Dendritic cell treated with granulocyte-macrophage colony-stimulating factor and Interleukin-4, amounts not matched to agents 40 ng/mL and 50 ng/mL, for 4 days (primary cell): ENCODE results near the gene C16orf95.
"Not testable (repeated sequence)": the region's sequence is repeated elsewhere in the genome, so short reads cannot be mapped to it uniquely, and the experiment has no call there.

Source experiments
- H3K27ac Mint-ChIP-seq: one replicate; pipeline ENCODE4 v1.8.0; 2022; ENCODE audit warnings: mild to moderate bottlenecking, mixed read lengths
- H3K27me3 Mint-ChIP-seq: one replicate; pipeline ENCODE4 v1.8.0; 2022; ENCODE audit warnings: mild to moderate bottlenecking, mixed read lengths
- H3K36me3 Mint-ChIP-seq: one replicate; pipeline ENCODE4 v1.8.0; 2022; ENCODE audit warnings: low read depth, mixed read lengths
- H3K4me1 Mint-ChIP-seq: one replicate; pipeline ENCODE4 v1.8.0; 2022; ENCODE audit warnings: low read depth, mixed read lengths
- H3K4me3 Mint-ChIP-seq: one replicate; pipeline ENCODE4 v1.8.0; 2022; ENCODE audit warnings: mild to moderate bottlenecking, moderate library complexity, mixed read lengths
- H3K9me3 Mint-ChIP-seq: one replicate; pipeline ENCODE4 v1.8.0; 2022; ENCODE audit warnings: mixed read lengths
- intact Hi-C: fragments of 100-400 bp; cut with micrococcal nuclease; formaldehyde crosslinking; loops from one replicate; pipeline ENCODE4 v1.15.0; 2022

C16orf95 gene

DNA sequence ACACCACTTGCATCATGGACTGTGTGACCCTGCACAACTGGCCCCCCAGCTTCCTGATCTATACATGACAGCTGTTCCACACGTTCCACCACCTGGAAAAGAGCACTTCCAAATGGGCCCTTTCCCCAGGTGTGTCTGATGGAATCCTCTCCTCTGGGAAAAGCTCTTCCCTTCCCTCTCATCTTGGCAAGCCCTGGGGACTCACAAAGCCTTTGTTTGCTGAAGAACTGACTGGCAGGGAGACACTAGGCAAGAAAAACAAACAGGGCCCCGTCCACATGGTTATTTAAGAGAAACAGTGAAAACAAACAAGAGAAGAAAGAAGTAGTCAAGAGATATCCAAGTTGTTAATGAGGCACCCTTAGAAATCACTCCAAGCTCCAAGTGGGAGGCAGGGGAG is 52.6 kb downstream of the C16orf95 start:
- intact Hi-C loops, result no loop called here
- Mint-ChIP-seq H3K4me1 (no peaks in the 10 kb centered on the region), H3K9me3 (peaks cover 8% of the 10 kb centered on the region), H3K27me3 (peaks cover 3% of the 10 kb centered on the region), H3K36me3 (no peaks in the 10 kb centered on the region), H3K27ac (no peak overlapping the region), H3K4me3 (no peak overlapping the region)

DNA sequence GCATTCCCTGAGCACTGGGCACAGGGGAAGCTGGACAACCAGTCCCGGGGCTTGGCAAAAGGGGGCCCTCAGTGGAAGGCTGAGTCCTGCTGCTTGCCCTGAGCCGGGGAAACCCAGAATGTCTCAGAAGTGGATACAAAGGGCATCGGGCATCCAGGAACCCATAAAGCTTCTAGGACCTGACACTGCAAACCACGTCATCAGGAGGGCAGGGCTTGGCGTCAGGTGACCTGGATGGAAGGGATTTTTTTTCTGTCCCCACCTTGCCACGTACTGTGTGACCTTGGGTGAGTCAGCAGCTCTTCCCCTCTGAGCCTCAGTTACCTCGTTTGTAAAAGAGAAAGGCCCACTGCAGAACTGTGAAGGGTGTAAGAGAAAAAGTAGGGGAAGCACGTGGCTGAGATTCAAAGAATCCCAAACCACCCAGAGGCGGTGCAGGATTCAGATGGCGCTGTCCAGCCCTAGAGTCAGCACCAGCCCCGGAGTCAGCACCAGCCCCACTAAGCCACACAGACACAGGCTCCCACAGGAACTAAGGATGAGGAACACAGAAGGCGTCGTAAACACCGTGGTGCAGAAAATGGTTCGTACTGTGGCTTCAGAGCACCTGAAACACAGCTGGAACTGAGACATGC is 53.7 kb downstream of the C16orf95 start:
- H3K27me3 Mint-ChIP-seq, result peaks cover 3% of the 10 kb centered on the region
- no peak overlapping the region for H3K4me3 Mint-ChIP-seq
- peaks cover 8% of the 10 kb centered on the region for H3K9me3 Mint-ChIP-seq
- no peaks in the 10 kb centered on the region for H3K4me1 Mint-ChIP-seq
- H3K36me3 Mint-ChIP-seq, result no peaks in the 10 kb centered on the region
- intact Hi-C loops, result no loop called here
- H3K27ac Mint-ChIP-seq, result no peak overlapping the region

DNA sequence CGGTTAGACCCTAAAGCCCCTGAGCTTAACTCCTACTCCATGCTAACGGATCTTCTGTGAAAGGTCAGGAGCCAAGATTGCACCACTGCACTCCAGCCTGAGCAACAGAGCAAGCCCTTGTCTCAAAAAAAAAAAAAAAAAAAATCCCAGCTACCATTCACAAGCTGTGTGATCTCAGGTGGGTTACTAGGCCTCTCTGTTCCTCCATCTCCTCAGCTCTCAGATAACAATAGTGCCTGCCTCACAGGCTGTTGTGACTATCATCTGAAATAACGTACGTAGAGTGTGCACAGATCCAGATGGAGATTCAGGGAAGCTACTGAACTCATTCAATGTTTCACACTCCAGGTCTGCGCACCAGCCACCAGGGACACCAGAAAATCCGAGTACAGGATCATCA is 57.8 kb downstream of the C16orf95 start:
- peaks cover 5% of the 10 kb centered on the region for H3K27me3 Mint-ChIP-seq
- peaks cover 8% of the 10 kb centered on the region for H3K9me3 Mint-ChIP-seq
- H3K4me1 Mint-ChIP-seq, result no peaks in the 10 kb centered on the region
- H3K27ac Mint-ChIP-seq, result no peak overlapping the region
- no peak overlapping the region for H3K4me3 Mint-ChIP-seq
- no peaks in the 10 kb centered on the region for H3K36me3 Mint-ChIP-seq
- intact Hi-C loops, result no loop called here

DNA sequence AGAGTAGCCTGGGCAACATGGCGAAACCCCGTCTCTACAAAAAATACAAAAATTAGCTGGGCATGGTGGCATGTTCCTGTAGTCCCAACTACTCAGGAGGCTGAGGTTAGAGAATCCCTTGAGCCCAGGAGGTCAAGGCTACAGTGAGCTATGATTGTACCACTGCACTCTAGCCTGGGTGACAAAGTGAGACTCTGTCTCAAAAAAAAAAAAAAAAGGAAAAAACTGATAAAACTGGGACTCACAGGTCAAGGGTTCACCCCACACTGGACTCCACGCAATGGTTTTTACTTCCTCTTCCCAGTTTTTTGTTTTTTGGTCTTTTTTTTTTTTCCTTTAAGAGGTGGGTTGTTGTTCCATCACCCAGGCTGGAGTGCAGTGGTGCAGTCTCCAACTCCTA is 58.5 kb downstream of the C16orf95 start:
- H3K4me1 Mint-ChIP-seq, H3K4me3 Mint-ChIP-seq, H3K27me3 Mint-ChIP-seq, H3K36me3 Mint-ChIP-seq, H3K27ac Mint-ChIP-seq, intact Hi-C loops, H3K9me3 Mint-ChIP-seq: not testable (repeated sequence)

DNA sequence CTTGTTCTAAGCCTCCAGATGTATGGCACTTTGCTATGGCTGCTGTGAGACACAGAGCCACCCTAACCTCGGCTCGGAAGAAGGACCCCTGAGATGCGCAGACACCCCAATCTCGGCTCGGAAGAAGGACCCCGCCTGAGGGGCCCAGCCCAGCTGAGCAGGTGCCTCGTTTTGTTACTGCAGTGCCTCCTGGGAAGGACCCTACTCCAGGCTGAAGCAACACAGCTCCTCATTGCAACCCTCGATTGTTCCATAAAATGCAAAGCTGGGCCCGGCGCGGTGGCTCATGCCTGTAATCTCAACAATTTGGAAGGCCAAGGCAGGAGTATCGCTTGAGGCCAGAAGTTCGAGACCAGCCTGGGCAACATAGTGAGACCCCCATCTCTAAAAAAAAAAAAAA is 61.3 kb downstream of the C16orf95 start:
- intact Hi-C loops, result no loop called here
- Mint-ChIP-seq H3K4me1 (no peaks in the 10 kb centered on the region), H3K27ac (no peak overlapping the region), H3K27me3 (peaks cover 2% of the 10 kb centered on the region), H3K4me3 (no peak overlapping the region), H3K9me3 (peaks cover 5% of the 10 kb centered on the region), H3K36me3 (no peaks in the 10 kb centered on the region)

DNA sequence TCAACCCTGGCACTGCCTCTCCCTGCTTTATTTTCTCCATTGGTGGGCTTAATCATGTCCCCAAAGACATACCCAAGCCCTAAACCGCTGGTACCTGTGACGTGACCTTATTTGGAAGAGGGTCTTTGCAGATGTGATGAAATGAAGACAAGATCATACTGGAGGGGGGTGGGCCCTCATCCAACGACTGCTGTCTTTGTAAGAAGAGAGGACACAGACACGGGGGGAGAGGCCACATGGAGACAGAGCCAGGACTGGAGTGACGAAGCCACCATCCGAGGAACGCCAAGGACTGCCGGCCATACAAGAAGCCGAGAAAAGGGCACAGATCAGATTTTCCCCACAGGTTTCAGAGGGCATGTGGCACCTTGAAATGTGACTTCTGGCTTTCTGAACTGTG is 62.5 kb downstream of the C16orf95 start:
- Mint-ChIP-seq H3K27ac (no peak overlapping the region), H3K4me1 (no peaks in the 10 kb centered on the region), H3K4me3 (no peak overlapping the region), H3K36me3 (no peaks in the 10 kb centered on the region), H3K27me3 (peaks cover 2% of the 10 kb centered on the region), H3K9me3 (no peaks in the 10 kb centered on the region)
- intact Hi-C loops, result no loop called here

DNA sequence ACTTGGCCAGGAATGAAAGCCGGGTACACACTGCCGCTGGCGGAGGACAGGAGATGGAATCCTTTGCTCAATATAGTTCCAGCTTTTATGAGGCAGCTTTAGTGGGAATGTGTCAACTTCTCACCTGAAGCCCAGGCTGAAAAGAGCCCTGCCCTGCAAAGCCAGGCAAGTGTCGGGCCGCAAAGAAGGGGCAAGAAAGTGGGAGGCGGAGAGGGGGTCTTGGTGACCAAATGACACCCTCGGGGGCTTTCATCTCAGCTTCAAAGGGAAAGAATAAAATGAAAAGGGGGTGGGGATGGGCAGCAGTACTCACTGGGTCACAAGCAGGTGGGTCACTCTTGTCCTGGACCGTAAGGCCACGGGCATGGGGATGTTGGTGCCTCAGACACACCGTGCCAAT is 62.9 kb downstream of the C16orf95 start:
- H3K9me3 Mint-ChIP-seq, result no peaks in the 10 kb centered on the region
- intact Hi-C loops, result no loop called here
- no peak overlapping the region for H3K27ac Mint-ChIP-seq
- peaks cover 2% of the 10 kb centered on the region for H3K27me3 Mint-ChIP-seq
- no peaks in the 10 kb centered on the region for H3K36me3 Mint-ChIP-seq
- H3K4me3 Mint-ChIP-seq, result no peak overlapping the region
- H3K4me1 Mint-ChIP-seq, result no peaks in the 10 kb centered on the region

DNA sequence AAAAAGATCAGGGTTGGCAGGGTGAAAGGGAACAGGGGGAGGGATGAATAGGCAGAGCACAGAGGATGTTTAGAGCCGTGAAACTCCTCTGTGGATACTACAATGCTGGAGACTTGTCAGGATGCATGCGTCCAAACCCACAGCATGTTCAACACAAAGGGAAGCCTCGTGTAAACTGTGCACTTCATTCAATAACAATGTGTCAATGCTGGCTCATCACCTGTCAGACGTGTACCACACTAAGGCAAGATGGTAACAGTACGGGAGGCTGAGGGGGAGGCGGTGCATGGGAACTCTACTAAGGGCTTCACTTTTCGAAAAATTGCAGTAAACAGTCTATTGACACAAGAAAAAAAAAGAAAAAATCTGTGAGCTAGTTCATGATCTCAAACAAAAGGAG is 63.7 kb downstream of the C16orf95 start:
- no peaks in the 10 kb centered on the region for H3K9me3 Mint-ChIP-seq
- H3K27ac Mint-ChIP-seq, result no peak overlapping the region
- peaks cover 2% of the 10 kb centered on the region for H3K27me3 Mint-ChIP-seq
- intact Hi-C loops, result no loop called here
- H3K4me3 Mint-ChIP-seq, result no peak overlapping the region
- no peaks in the 10 kb centered on the region for H3K4me1 Mint-ChIP-seq
- H3K36me3 Mint-ChIP-seq, result no peaks in the 10 kb centered on the region
